GM19328 (cell line): ENCODE measurements around the gene PRKAG3.
"Not testable (repeated sequence)": the region's sequence is repeated elsewhere in the genome, so short reads cannot be mapped to it uniquely, and the experiment has no call there.

Experiments
- ATAC-seq: cut with Tn5 transposase; IDR thresholded peaks from one replicate; pipeline ENCODE4 v1.9.1; 2021; ENCODE audit warnings: mild to moderate bottlenecking, moderate library complexity; ENCODE audit not compliant: unreplicated experiment

The PRKAG3 gene

GRCh38 chr2:218785103-218785502 is 46.5 kb downstream of the PRKAG3 start:
- ATAC-seq = no peak

- no peak for ATAC-seq
These were observed 47.9 kb downstream of the PRKAG3 start for GRCh38 chr2:218783688-218784087.

DNA sequence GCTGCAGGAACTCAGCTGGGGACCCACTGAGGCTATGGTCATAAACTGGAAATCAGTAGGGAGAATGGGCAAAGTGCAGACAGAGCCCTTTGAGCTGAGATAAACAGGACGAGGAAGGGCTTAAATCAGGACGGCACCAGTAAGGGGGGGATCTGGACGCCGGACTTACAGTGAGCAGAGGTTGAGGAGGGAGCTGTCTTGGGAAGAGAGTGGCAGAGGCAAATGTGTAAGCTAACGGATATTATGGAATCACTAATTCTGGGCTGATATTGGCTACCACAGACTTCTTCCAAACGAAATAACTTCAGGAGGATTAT is 49.1 kb downstream of the PRKAG3 start:
- no peak for ATAC-seq

- ATAC-seq = no peak
These were observed 49.7 kb downstream of the PRKAG3 start, which contains the start of gene CYP27A1 for GRCh38 chr2:218781691-218782527. Gene CYP27A1 (plus strand): TSS chr2:218782147. CDS start chr2:218782183, 36 bp downstream.

DNA sequence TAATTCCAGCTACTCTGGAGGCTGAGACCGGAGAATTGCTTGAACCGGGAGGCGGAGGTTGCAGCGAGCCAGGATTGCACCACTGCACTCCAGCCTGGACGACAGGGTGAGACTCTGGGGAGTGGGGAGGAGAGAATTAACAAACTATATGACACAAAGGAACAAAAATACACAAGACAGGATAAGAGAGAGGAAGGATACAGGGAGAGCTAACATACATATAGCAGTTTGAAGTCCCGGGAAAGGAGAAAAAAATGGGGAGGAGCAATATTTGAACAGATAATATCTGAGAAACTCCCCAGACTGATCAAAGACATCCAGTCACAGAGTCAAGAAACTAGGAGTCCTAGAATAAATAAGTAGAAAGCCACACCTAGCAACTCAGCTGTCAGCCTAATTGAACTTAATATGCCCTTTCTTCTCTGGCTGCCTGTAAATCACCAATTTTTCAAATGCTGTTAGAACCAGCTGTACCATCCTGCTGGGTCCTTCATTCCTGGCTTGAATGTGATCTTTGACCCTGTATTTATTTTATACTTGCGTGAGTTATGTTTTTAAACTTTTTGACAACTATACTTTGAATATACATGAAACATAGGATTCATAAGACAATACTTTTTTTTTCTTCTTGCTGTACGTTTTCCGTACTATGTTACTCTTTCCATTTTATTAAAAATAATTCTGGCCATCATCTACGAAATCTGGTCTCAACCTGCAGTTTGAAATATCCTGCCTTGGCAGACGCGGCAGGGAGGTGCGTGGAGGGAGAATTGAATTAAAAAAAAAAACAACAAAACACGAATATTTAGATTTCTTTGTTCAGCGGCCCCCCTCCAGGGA is 50.5 kb downstream of the PRKAG3 start:
- no peak for ATAC-seq

DNA sequence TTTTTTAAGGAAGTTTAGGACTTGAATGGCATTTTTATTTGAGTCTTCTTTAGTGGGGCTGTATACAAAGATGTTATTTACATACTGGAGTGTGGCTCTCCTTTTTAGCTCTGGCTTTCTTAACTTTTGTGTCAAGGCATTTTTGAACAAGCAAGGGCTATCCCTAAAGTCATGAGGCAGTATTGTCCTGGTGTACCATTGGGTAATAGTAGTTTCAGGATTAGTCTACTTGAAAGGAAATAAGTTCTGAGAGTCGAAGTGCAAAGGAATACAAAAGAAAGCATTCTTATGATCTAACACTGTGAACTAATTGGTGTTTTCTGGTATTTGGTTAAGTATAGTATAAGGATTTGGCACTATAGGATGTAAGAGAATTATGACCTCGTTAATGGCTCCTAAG is 51.6 kb downstream of the PRKAG3 start:
- no peak for ATAC-seq

DNA sequence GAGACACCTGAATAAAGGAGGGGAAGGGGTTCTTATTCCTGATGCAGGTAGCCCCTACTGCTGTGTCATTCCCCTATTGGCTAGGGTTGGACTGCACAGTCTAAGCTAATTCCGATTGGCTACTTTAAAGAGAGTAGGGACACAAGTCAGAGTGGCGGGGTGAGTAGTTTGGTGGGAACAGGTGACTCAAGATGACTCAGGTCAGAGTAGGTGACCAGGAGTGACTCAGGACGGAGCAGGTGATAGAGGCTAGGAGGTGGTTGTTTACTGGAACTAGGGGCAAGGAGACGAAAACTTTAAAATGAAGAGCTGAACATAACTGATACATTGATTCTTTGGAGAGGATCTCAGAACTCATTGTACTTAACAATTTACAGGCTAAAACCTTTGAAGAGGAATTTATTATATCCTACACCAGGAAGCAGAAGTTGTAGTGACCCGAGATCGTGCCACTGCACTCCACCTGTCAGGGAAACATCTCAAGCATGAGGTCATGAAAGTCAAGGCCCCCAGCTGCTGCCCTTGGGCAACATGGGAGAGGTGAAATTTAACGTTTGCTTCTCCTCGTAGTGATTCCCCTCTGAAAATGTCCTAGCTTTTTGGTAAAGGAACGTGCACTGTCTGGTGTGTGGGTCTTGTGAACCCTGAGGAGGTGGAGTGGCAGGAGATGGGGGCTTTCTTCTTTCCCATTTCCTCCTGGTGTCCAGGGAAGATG is 54.2 kb downstream of the PRKAG3 start:
- no peak for ATAC-seq

GRCh38 chr2:218776488-218776887 is 55.1 kb downstream of the PRKAG3 start:
- ATAC-seq = no peak

- ATAC-seq = no peak
These were observed 57.7 kb downstream of the PRKAG3 start for GRCh38 chr2:218773881-218774280.

- not testable (repeated sequence) for ATAC-seq
These were observed 58.8 kb downstream of the PRKAG3 start for GRCh38 chr2:218772759-218773158.
